GM20000 (cell line): ENCODE measurements around the gene NFIC.
A peak's percentile ranks its signal among the peaks of the same experiment; 100 is the strongest.
"Not testable (repeated sequence)": the region's sequence is repeated elsewhere in the genome, so short reads cannot be mapped to it uniquely, and the experiment has no call there.

Experiments used
- DNase-seq: peaks from one replicate; pipeline ENCODE4 v3.0.0; 2012; ENCODE audit warnings: low spot score
- TF ChIP-seq, protein P1 (sequence below): IDR thresholded peaks from 2 replicates; pipeline ENCODE4 v1.5.1; 2012; ENCODE audit warnings: mild to moderate bottlenecking, control low read depth; ENCODE audit errors: extremely low read depth, missing control alignments

NFIC gene

DNA sequence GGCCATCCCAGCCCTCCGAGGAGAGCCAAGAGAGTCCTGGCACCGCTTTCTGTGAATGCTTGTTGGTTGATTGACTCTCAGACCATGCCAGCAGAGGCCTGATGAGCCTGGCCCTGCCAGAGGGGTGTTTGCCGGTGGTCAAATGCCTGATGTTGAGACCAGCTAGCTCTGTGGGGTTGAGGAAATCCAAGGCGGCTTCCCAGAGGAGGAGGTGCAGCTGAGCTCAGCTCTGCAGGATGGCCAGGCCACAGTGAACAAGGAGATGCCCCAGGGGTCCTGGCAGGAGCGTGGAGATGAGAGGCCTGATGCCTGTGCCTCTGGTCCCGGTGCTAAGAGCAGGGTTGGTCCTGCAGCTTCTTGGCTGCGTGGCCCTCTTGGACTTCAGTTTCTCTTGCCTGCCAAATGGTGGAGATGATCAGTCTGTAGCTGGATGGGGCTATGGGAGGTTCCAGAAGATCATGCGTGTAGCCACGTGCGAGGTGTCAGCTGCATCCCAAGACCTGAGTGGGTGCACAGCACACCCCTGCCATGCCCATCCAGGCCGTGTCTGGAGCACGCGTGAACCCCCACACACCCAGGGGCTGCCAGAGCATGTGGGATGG is 16.8 kb downstream of the NFIC start:
- peak; percentile 31 for DNase-seq
- TF ChIP-seq, protein P1, sequence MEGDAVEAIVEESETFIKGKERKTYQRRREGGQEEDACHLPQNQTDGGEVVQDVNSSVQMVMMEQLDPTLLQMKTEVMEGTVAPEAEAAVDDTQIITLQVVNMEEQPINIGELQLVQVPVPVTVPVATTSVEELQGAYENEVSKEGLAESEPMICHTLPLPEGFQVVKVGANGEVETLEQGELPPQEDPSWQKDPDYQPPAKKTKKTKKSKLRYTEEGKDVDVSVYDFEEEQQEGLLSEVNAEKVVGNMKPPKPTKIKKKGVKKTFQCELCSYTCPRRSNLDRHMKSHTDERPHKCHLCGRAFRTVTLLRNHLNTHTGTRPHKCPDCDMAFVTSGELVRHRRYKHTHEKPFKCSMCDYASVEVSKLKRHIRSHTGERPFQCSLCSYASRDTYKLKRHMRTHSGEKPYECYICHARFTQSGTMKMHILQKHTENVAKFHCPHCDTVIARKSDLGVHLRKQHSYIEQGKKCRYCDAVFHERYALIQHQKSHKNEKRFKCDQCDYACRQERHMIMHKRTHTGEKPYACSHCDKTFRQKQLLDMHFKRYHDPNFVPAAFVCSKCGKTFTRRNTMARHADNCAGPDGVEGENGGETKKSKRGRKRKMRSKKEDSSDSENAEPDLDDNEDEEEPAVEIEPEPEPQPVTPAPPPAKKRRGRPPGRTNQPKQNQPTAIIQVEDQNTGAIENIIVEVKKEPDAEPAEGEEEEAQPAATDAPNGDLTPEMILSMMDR = no peak

GRCh38 chr19:3386447-3387234 is 20.3 kb downstream of the NFIC start:
- TF ChIP-seq, protein P1 = no peak
- no peak for DNase-seq

DNA sequence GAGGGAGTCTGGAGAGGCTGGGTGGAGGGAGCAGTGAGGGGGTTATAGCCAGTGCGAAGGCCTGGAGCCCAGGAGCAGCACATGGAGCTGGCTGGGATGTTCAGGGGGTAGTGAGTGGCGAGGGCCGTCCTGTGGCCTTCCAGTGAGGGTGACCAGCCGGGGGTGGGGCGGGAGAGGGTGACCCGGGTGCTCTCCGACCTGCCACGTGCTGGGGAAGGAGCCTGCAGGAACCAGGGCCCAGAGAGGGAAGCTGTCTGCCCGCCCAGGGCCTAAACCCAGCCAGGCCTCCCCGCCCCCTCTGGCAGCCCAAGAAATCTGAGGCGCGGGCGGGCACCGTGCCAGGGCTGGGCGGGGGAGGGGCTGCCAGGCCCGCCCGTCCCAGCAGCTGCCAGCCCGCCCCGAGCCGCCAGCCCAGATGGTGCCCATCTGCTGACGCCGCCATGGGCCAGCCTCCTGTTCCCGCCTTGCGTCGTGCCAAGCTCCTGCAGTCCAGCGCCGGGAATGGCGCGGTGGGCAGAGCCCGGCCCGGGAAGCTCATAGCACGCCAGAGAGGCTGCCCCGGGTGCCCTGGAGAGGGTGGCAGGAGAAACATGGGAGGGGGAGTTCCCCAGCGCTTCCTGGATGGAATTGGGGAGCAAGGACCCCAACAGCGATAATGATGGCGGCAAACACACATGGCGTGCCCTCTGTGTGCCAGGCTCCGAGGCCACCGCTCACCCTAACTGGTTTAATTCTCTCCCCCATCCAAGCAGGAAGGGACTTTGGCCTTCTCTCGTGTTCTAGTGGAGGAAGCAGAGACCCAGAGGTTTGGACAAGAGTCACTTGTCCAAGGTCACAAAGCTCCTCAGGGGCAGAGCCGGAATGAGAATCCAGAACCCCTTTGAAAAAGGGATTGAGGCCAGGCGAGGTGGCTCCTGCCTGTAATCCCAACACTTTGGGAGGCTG is 21.5 kb downstream of the NFIC start:
- TF ChIP-seq, protein P1 = no peak
- DNase-seq = no peak

DNA sequence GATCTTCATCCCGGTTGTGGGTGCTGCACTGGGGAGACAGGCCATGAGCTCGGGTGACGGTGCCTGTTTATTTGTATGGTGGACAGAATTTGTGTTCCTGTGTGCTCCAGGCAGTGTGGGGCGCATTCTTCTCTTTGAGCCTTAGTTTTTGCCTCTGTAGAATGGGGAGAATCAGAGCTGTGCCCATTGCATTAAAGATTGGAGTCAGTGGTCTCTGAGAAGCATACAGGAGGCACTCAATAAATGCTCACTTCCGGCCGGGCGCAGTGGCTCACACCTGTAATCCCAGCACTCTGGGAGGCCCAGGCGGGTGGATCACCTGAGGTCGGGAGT is 23.0 kb downstream of the NFIC start:
- TF ChIP-seq, protein P1 = no peak
- no peak for DNase-seq

- TF ChIP-seq, protein P1 = no peak
- no peak for DNase-seq
These were observed 23.5 kb downstream of the NFIC start for GRCh38 chr19:3389876-3390371.

DNA sequence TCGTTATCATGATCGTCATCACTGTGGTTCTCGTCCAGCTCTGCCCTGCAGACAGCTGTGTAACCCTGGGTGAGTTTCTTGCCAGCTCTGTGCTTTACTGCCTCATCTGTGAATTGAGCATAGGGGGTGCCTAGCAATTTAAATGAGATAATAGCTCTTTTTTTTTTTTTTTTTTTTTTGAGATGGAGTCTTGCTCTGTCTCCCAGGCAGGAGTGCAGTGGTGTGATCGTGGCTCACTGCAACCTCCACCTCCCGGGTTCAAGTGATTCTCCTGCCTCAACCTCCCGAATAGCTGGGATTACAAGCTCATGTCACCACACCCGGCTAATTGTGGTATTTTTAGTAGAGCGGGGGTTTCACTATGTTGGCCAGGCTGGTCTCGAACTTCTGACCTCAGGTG is 25.5 kb downstream of the NFIC start:
- DNase-seq = not testable (repeated sequence)

DNA sequence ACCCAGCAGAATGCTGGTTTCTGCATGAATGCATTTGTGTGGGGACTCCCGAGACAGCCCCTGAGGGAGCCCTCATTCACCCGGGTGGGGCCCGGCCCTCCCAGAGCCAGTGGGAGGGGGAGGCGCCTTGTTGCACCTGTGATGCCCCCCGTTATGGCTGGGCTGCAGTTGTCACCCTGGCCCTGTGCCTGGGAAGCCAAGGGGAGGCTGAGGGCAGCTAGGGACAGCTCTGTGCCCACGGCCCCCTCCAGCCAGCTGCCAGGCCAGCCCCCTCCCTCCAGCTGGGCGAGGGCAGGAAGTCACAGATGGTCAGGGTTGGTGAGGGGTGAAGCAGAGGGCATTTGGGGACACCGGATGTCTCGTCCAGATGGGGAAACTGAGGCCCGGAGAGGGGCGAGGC is 26.1 kb downstream of the NFIC start:
- no peak for DNase-seq

More for the DNA sequence above, 26.1 kb downstream of the NFIC start:
- TF ChIP-seq, protein P1 = no peak
